ENCODE measurements around the gene CDH4.

GRCh38 chr20:61429458-61430227 is 177.6 kb downstream of the CDH4 start:
- TF ChIP-seq, protein P1, sequence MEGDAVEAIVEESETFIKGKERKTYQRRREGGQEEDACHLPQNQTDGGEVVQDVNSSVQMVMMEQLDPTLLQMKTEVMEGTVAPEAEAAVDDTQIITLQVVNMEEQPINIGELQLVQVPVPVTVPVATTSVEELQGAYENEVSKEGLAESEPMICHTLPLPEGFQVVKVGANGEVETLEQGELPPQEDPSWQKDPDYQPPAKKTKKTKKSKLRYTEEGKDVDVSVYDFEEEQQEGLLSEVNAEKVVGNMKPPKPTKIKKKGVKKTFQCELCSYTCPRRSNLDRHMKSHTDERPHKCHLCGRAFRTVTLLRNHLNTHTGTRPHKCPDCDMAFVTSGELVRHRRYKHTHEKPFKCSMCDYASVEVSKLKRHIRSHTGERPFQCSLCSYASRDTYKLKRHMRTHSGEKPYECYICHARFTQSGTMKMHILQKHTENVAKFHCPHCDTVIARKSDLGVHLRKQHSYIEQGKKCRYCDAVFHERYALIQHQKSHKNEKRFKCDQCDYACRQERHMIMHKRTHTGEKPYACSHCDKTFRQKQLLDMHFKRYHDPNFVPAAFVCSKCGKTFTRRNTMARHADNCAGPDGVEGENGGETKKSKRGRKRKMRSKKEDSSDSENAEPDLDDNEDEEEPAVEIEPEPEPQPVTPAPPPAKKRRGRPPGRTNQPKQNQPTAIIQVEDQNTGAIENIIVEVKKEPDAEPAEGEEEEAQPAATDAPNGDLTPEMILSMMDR (IDR thresholded peaks at IDR 0.05), result no peak
- TF ChIP-seq ATF1 (CRISPR knock-in tag; IDR thresholded peaks at IDR 0.05) (no peak), JUN (CRISPR knock-in tag; IDR thresholded peaks at IDR 0.05) (no peak), ZSCAN18 (CRISPR knock-in tag; IDR thresholded peaks at IDR 0.05) (no peak), NFYB (CRISPR knock-in tag; conservative IDR thresholded peaks at IDR 0.05; ENCODE audit: low read depth) (no peak)
